ENCODE results near the gene MDN1. TPM values are rescaled to one million over a fixed set of nuclear protein-coding genes. Genes with fewer than 3 reads are reported as not detected.
A peak's percentile ranks its signal among the peaks of the same experiment; 100 is the strongest.

Gene MDN1
- total RNA-seq, 2 donors from 2014 or later: 21.3 to 36.0 TPM

DNA sequence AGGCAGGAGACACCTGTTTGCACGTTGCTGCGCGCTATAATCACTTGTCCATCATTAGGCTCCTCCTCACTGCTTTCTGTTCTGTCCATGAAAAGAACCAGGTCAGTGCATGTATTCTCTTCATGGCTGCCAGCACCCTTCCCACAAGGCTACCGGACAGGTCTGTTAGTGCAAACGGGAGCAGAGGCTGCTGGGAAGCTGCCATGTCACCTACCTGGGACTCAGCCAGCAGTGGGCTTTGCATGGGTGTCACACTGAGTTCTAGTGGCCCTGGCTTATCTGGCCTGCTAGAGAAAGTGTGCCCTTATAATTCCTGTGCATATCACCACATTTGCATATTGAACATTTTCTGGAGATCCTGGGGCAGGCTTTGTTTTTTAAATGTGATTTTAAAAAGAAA lies 205.8 kb downstream of the MDN1 start:
- ATAC-seq (ENCODE audit: insufficient number of reproducible peaks, low FRiP score, low read depth): no peak
- DNase-seq (ENCODE audit: low spot score): no peak
- Histone ChIP-seq H3K4me3 (no peak overlapping the region), H3K9me3 (no peaks in the 10 kb centered on the region), H3K27me3 (replicated peaks; ENCODE audit: insufficient read depth) (no peaks in the 10 kb centered on the region), H3K36me3 (no peaks in the 10 kb centered on the region), H3K27ac (no peak overlapping the region), H3K4me1 (ENCODE audit: control insufficient read depth in 1 of 2, low read depth in 2 of 2) (peaks cover 0 to 5% of the 10 kb centered on the region in 2 donors)
- no peak for TF ChIP-seq CTCF (IDR thresholded peaks at IDR 0.05)

DNA sequence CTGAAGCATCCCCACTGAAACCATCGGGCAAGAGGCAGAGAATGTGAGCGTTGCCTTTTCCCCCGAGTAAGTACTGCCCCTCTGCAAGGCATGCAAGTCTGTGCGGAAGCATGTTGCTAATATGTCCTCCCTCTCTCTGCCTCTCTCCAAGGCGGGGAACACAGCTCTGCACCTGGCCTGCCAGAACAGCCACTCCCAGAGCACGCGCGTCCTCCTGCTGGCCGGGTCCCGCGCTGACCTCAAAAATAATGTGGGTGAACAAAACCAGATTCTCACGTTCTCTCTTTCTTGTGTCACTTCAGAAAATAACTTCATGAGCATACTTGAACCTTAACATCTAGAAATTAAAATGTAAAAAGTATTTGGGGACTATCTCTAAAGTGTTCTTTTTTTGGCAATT lies 207.5 kb downstream of the MDN1 start:
- no peak for TF ChIP-seq CTCF (IDR thresholded peaks at IDR 0.05)
- ATAC-seq (ENCODE audit: insufficient number of reproducible peaks, low FRiP score, low read depth) (no peak), DNase-seq (ENCODE audit: low spot score) (no peak)
- Histone ChIP-seq H3K4me3 (no peak overlapping the region), H3K27me3 (replicated peaks; ENCODE audit: insufficient read depth) (no peaks in the 10 kb centered on the region), H3K36me3 (no peaks in the 10 kb centered on the region), H3K9me3 (no peaks in the 10 kb centered on the region), H3K4me1 (ENCODE audit: control insufficient read depth in 1 of 2, low read depth in 2 of 2) (peaks cover 0 to 5% of the 10 kb centered on the region in 2 donors), H3K27ac (no peak overlapping the region)

DNA sequence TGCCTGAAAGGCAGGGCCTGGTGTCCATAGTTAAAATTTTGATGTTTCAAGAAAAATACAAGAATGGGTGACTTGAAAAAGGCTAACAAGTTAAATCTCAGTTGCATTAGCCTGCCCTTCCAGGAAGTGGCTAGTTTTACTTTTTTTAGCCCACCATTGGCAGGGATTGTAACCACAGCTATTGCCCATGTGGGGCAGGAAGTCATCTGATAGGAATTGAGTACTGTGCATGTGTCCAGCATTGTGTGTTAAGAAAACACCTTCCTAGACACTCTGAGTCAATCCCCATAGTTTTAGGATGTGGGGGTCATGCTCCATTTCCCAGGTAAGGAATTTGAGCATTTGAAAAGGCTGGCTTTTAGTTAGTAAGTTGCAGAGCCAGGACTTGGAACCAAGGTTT lies 207.9 kb downstream of the MDN1 start:
- TF ChIP-seq CTCF (IDR thresholded peaks at IDR 0.05): no peak
- no peak overlapping the region for H3K4me3 ChIP-seq
- H3K27me3 ChIP-seq (replicated peaks; ENCODE audit: insufficient read depth): no peaks in the 10 kb centered on the region
- no peak for DNase-seq (ENCODE audit: low spot score)
- H3K27ac ChIP-seq: no peak overlapping the region
- no peaks in the 10 kb centered on the region for H3K9me3 ChIP-seq
- ATAC-seq (ENCODE audit: insufficient number of reproducible peaks, low FRiP score, low read depth): no peak
- H3K4me1 ChIP-seq (ENCODE audit: control insufficient read depth in 1 of 2, low read depth in 2 of 2): peaks cover 0 to 5% of the 10 kb centered on the region in 2 donors
- H3K36me3 ChIP-seq: no peaks in the 10 kb centered on the region

- Histone ChIP-seq H3K9me3 (no peaks in the 10 kb centered on the region), H3K27me3 (replicated peaks; ENCODE audit: insufficient read depth) (no peaks in the 10 kb centered on the region), H3K36me3 (no peaks in the 10 kb centered on the region), H3K4me1 (ENCODE audit: control insufficient read depth in 1 of 2, low read depth in 2 of 2) (peaks cover 0 to 5% of the 10 kb centered on the region in 2 donors), H3K27ac (no peak overlapping the region), H3K4me3 (no peak overlapping the region)
- TF ChIP-seq CTCF (IDR thresholded peaks at IDR 0.05): peak; percentile 81
- ATAC-seq (ENCODE audit: insufficient number of reproducible peaks, low FRiP score, low read depth) (no peak), DNase-seq (ENCODE audit: low spot score) (no peak)
Measured at GRCh38 chr6:89610149-89610642, 209.4 kb downstream of the MDN1 start.

DNA sequence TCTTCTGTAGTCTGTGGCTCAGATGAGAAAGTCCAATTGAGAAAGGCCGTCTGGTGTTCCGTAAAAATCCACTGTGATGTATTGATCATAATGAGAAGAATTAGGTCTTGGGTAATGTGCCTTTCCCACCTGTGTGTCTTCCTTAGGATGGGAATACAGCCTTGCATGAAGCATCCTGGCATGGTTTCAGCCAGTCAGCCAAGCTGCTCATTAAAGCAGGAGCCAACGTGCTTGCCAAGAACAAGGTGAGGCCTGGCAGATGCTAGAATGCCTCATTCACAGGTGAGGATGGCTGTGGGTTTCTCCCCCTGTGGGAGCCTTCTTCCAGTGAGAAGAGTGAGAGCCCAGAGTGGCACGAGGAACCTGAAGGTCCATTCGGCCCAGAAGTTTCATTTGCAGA lies 213.7 kb downstream of the MDN1 start:
- Histone ChIP-seq H3K27ac (no peak overlapping the region), H3K27me3 (replicated peaks; ENCODE audit: insufficient read depth) (no peaks in the 10 kb centered on the region), H3K9me3 (no peaks in the 10 kb centered on the region), H3K36me3 (peaks cover 3% of the 10 kb centered on the region), H3K4me3 (no peak overlapping the region), H3K4me1 (ENCODE audit: control insufficient read depth in 1 of 2, low read depth in 2 of 2) (no peaks in the 10 kb centered on the region)
- TF ChIP-seq CTCF (IDR thresholded peaks at IDR 0.05): no peak
- ATAC-seq (ENCODE audit: insufficient number of reproducible peaks, low FRiP score, low read depth): no peak
- no peak for DNase-seq (ENCODE audit: low spot score)
